ENCODE results near the gene ST7.
A peak's percentile ranks its signal among the peaks of the same experiment; 100 is the strongest.

ST7 gene

GRCh38 chr7:116953372-116953905, at the start of gene ST7:
TSS of gene ST7 (plus strand) at chr7:116953501. CDS start at chr7:116953541, 40 bp downstream.
- peak within 1 kb of the TSS; percentile 97 for H3K27ac ChIP-seq (ENCODE audit: low read depth, low read length)
- H3K36me3 ChIP-seq (ENCODE audit: control insufficient read depth in 5 of 5, insufficient read depth in 5 of 5, low read length in 5 of 5), result no peaks in the 10 kb centered on the region
- peaks cover 0 to 31% (median 29%) of the 10 kb centered on the region in 5 donors for H3K4me1 ChIP-seq (ENCODE audit: control insufficient read depth in 5 of 5, insufficient read depth in 5 of 5, low read length in 5 of 5)
- no peaks in the 10 kb centered on the region for H3K27me3 ChIP-seq (ENCODE audit: control insufficient read depth in 5 of 5, insufficient read depth in 4 of 5, low read length in 5 of 5)
- peak within 1 kb of the TSS; percentile 87 to 97 (median 89) for H3K9ac ChIP-seq (ENCODE audit: low read length in 5 of 5)
- H3K4me3 ChIP-seq (ENCODE audit: low read depth in 1 of 5, low read length in 5 of 5), result peak within 1 kb of the TSS; percentile 87 to 94 (median 91)
- no peaks in the 10 kb centered on the region for H3K9me3 ChIP-seq (ENCODE audit: control insufficient read depth in 5 of 5, low read length in 5 of 5)

GRCh38 chr7:116906391-116906790, 46.9 kb upstream of the ST7 start:
- no peaks in the 10 kb centered on the region for H3K4me1 ChIP-seq (ENCODE audit: control insufficient read depth in 5 of 5, insufficient read depth in 5 of 5, low read length in 5 of 5)
- no peak overlapping the region for H3K27ac ChIP-seq (ENCODE audit: low read depth, low read length)
- H3K9ac ChIP-seq (ENCODE audit: low read length in 5 of 5), result no peak overlapping the region
- no peaks in the 10 kb centered on the region for H3K9me3 ChIP-seq (ENCODE audit: control insufficient read depth in 5 of 5, low read length in 5 of 5)
- H3K27me3 ChIP-seq (ENCODE audit: control insufficient read depth in 5 of 5, insufficient read depth in 4 of 5, low read length in 5 of 5), result no peaks in the 10 kb centered on the region
- peaks cover 29 to 56% (median 34%) of the 10 kb centered on the region in 5 donors for H3K36me3 ChIP-seq (ENCODE audit: control insufficient read depth in 5 of 5, insufficient read depth in 5 of 5, low read length in 5 of 5)
- no peak overlapping the region for H3K4me3 ChIP-seq (ENCODE audit: low read depth in 1 of 5, low read length in 5 of 5)

GRCh38 chr7:116910383-116910782, 42.9 kb upstream of the ST7 start:
- H3K36me3 ChIP-seq (ENCODE audit: control insufficient read depth in 5 of 5, insufficient read depth in 5 of 5, low read length in 5 of 5), result peaks cover 47 to 71% (median 49%) of the 10 kb centered on the region in 5 donors
- no peak overlapping the region for H3K4me3 ChIP-seq (ENCODE audit: low read depth in 1 of 5, low read length in 5 of 5)
- H3K27me3 ChIP-seq (ENCODE audit: control insufficient read depth in 5 of 5, insufficient read depth in 4 of 5, low read length in 5 of 5), result no peaks in the 10 kb centered on the region
- peaks cover 0 to 4% (median 0%) of the 10 kb centered on the region in 5 donors for H3K9me3 ChIP-seq (ENCODE audit: control insufficient read depth in 5 of 5, low read length in 5 of 5)
- no peak overlapping the region for H3K27ac ChIP-seq (ENCODE audit: low read depth, low read length)
- no peaks in the 10 kb centered on the region for H3K4me1 ChIP-seq (ENCODE audit: control insufficient read depth in 5 of 5, insufficient read depth in 5 of 5, low read length in 5 of 5)
- H3K9ac ChIP-seq (ENCODE audit: low read length in 5 of 5), result no peak overlapping the region

GRCh38 chr7:116911801-116912200, 41.5 kb upstream of the ST7 start:
- H3K9me3 ChIP-seq (ENCODE audit: control insufficient read depth in 5 of 5, low read length in 5 of 5), result peaks cover 0 to 4% (median 0%) of the 10 kb centered on the region in 5 donors
- H3K4me3 ChIP-seq (ENCODE audit: low read depth in 1 of 5, low read length in 5 of 5), result no peak overlapping the region
- no peak overlapping the region for H3K27ac ChIP-seq (ENCODE audit: low read depth, low read length)
- H3K9ac ChIP-seq (ENCODE audit: low read length in 5 of 5), result no peak overlapping the region
- no peaks in the 10 kb centered on the region for H3K27me3 ChIP-seq (ENCODE audit: control insufficient read depth in 5 of 5, insufficient read depth in 4 of 5, low read length in 5 of 5)
- H3K4me1 ChIP-seq (ENCODE audit: control insufficient read depth in 5 of 5, insufficient read depth in 5 of 5, low read length in 5 of 5), result no peaks in the 10 kb centered on the region
- H3K36me3 ChIP-seq (ENCODE audit: control insufficient read depth in 5 of 5, insufficient read depth in 5 of 5, low read length in 5 of 5), result peaks cover 38 to 73% (median 54%) of the 10 kb centered on the region in 5 donors

GRCh38 chr7:116912269-116912909, 40.9 kb upstream of the ST7 start:
- Histone ChIP-seq H3K36me3 (ENCODE audit: control insufficient read depth in 5 of 5, insufficient read depth in 5 of 5, low read length in 5 of 5) (peaks cover 38 to 71% (median 53%) of the 10 kb centered on the region in 5 donors), H3K4me1 (ENCODE audit: control insufficient read depth in 5 of 5, insufficient read depth in 5 of 5, low read length in 5 of 5) (no peaks in the 10 kb centered on the region), H3K4me3 (ENCODE audit: low read depth in 1 of 5, low read length in 5 of 5) (no peak overlapping the region), H3K9me3 (ENCODE audit: control insufficient read depth in 5 of 5, low read length in 5 of 5) (peaks cover 0 to 4% (median 0%) of the 10 kb centered on the region in 5 donors), H3K27me3 (ENCODE audit: control insufficient read depth in 5 of 5, insufficient read depth in 4 of 5, low read length in 5 of 5) (no peaks in the 10 kb centered on the region), H3K9ac (ENCODE audit: low read length in 5 of 5) (no peak overlapping the region), H3K27ac (ENCODE audit: low read depth, low read length) (no peak overlapping the region)

- Histone ChIP-seq H3K9ac (ENCODE audit: low read length in 5 of 5) (no peak overlapping the region), H3K27me3 (ENCODE audit: control insufficient read depth in 5 of 5, insufficient read depth in 4 of 5, low read length in 5 of 5) (no peaks in the 10 kb centered on the region), H3K4me1 (ENCODE audit: control insufficient read depth in 5 of 5, insufficient read depth in 5 of 5, low read length in 5 of 5) (no peaks in the 10 kb centered on the region), H3K27ac (ENCODE audit: low read depth, low read length) (no peak overlapping the region), H3K9me3 (ENCODE audit: control insufficient read depth in 5 of 5, low read length in 5 of 5) (no peaks in the 10 kb centered on the region), H3K36me3 (ENCODE audit: control insufficient read depth in 5 of 5, insufficient read depth in 5 of 5, low read length in 5 of 5) (peaks cover 11 to 42% (median 29%) of the 10 kb centered on the region in 5 donors), H3K4me3 (ENCODE audit: low read depth in 1 of 5, low read length in 5 of 5) (no peak overlapping the region)
Observed at GRCh38 chr7:116918704-116919103, 34.6 kb upstream of the ST7 start.

- Histone ChIP-seq H3K4me1 (ENCODE audit: control insufficient read depth in 5 of 5, insufficient read depth in 5 of 5, low read length in 5 of 5) (no peaks in the 10 kb centered on the region), H3K27ac (ENCODE audit: low read depth, low read length) (no peak overlapping the region), H3K9ac (ENCODE audit: low read length in 5 of 5) (no peak overlapping the region), H3K27me3 (ENCODE audit: control insufficient read depth in 5 of 5, insufficient read depth in 4 of 5, low read length in 5 of 5) (no peaks in the 10 kb centered on the region), H3K4me3 (ENCODE audit: low read depth in 1 of 5, low read length in 5 of 5) (no peak overlapping the region), H3K36me3 (ENCODE audit: control insufficient read depth in 5 of 5, insufficient read depth in 5 of 5, low read length in 5 of 5) (peaks cover 11 to 29% (median 18%) of the 10 kb centered on the region in 5 donors), H3K9me3 (ENCODE audit: control insufficient read depth in 5 of 5, low read length in 5 of 5) (no peaks in the 10 kb centered on the region)
Observed at GRCh38 chr7:116920359-116920758, 32.9 kb upstream of the ST7 start.

- H3K4me3 ChIP-seq (ENCODE audit: low read depth in 1 of 5, low read length in 5 of 5), result no peak overlapping the region
- no peak overlapping the region for H3K27ac ChIP-seq (ENCODE audit: low read depth, low read length)
- H3K4me1 ChIP-seq (ENCODE audit: control insufficient read depth in 5 of 5, insufficient read depth in 5 of 5, low read length in 5 of 5), result no peaks in the 10 kb centered on the region
- no peaks in the 10 kb centered on the region for H3K9me3 ChIP-seq (ENCODE audit: control insufficient read depth in 5 of 5, low read length in 5 of 5)
- no peaks in the 10 kb centered on the region for H3K27me3 ChIP-seq (ENCODE audit: control insufficient read depth in 5 of 5, insufficient read depth in 4 of 5, low read length in 5 of 5)
- H3K9ac ChIP-seq (ENCODE audit: low read length in 5 of 5), result no peak overlapping the region
- H3K36me3 ChIP-seq (ENCODE audit: control insufficient read depth in 5 of 5, insufficient read depth in 5 of 5, low read length in 5 of 5), result peaks cover 7 to 12% (median 7%) of the 10 kb centered on the region in 5 donors
Observed at GRCh38 chr7:116922545-116922944, 30.8 kb upstream of the ST7 start.

- H3K9me3 ChIP-seq (ENCODE audit: control insufficient read depth in 5 of 5, low read length in 5 of 5), result no peaks in the 10 kb centered on the region
- H3K36me3 ChIP-seq (ENCODE audit: control insufficient read depth in 5 of 5, insufficient read depth in 5 of 5, low read length in 5 of 5), result no peaks in the 10 kb centered on the region
- no peak overlapping the region for H3K9ac ChIP-seq (ENCODE audit: low read length in 5 of 5)
- no peak overlapping the region for H3K4me3 ChIP-seq (ENCODE audit: low read depth in 1 of 5, low read length in 5 of 5)
- H3K27ac ChIP-seq (ENCODE audit: low read depth, low read length), result no peak overlapping the region
- no peaks in the 10 kb centered on the region for H3K4me1 ChIP-seq (ENCODE audit: control insufficient read depth in 5 of 5, insufficient read depth in 5 of 5, low read length in 5 of 5)
- peaks cover 0 to 5% (median 0%) of the 10 kb centered on the region in 5 donors for H3K27me3 ChIP-seq (ENCODE audit: control insufficient read depth in 5 of 5, insufficient read depth in 4 of 5, low read length in 5 of 5)
Observed at GRCh38 chr7:116924741-116925140, 28.6 kb upstream of the ST7 start.

GRCh38 chr7:116929021-116929420, 24.3 kb upstream of the ST7 start:
- no peaks in the 10 kb centered on the region for H3K36me3 ChIP-seq (ENCODE audit: control insufficient read depth in 5 of 5, insufficient read depth in 5 of 5, low read length in 5 of 5)
- no peak overlapping the region for H3K27ac ChIP-seq (ENCODE audit: low read depth, low read length)
- H3K4me1 ChIP-seq (ENCODE audit: control insufficient read depth in 5 of 5, insufficient read depth in 5 of 5, low read length in 5 of 5), result peaks cover 0 to 3% (median 0%) of the 10 kb centered on the region in 5 donors
- H3K9ac ChIP-seq (ENCODE audit: low read length in 5 of 5), result no peak overlapping the region
- no peak overlapping the region for H3K4me3 ChIP-seq (ENCODE audit: low read depth in 1 of 5, low read length in 5 of 5)
- H3K9me3 ChIP-seq (ENCODE audit: control insufficient read depth in 5 of 5, low read length in 5 of 5), result no peaks in the 10 kb centered on the region
- peaks cover 0 to 5% (median 0%) of the 10 kb centered on the region in 5 donors for H3K27me3 ChIP-seq (ENCODE audit: control insufficient read depth in 5 of 5, insufficient read depth in 4 of 5, low read length in 5 of 5)

Data from subcutaneous abdominal adipose tissue (tissue), 5 donors.